ENCODE results near the gene OR2T2. TPM values are rescaled to one million over a fixed set of nuclear protein-coding genes. Genes with fewer than 3 reads are reported as not detected.
"Not testable (repeated sequence)": the region's sequence is repeated elsewhere in the genome, so short reads cannot be mapped to it uniquely, and the experiment has no call there.

OR2T2 gene
- total and polyA plus RNA-seq, 4 donors = not detected

- WGBS = 61% methylated on average over 13 of the region's 13 CpGs
These were observed 36.5 kb downstream of the OR2T2 start for GRCh38 chr1:248481686-248482579.

GRCh38 chr1:248488289-248488688, 42.9 kb downstream of the OR2T2 start, which contains the start of gene OR2T5:
Gene OR2T5, plus strand, starts transcription at chr1:248488589. Its CDS starts 0 bp downstream, at chr1:248488589.
- H3K9me3 ChIP-seq (ENCODE audit: control insufficient read depth in 4 of 4, low read length in 3 of 4); H3K9ac ChIP-seq (ENCODE audit: low read depth in 1 of 2, low read length in 2 of 2); H3K4me1 ChIP-seq (ENCODE audit: control insufficient read depth in 4 of 4, insufficient read depth in 4 of 4, low read length in 3 of 4); H3K27ac ChIP-seq (ENCODE audit: low read depth in 1 of 2, low read length in 2 of 2); H3K4me3 ChIP-seq (ENCODE audit: low read depth in 1 of 3, low read length in 3 of 3); H3K27me3 ChIP-seq (ENCODE audit: control insufficient read depth in 4 of 4, insufficient read depth in 4 of 4, low read length in 3 of 4); DNase-seq (ENCODE audit: low spot score); H3K36me3 ChIP-seq (ENCODE audit: control insufficient read depth in 4 of 4, insufficient read depth in 3 of 4, low read depth in 1 of 4, low read length in 3 of 4): not testable (repeated sequence)
- 75% methylated on average over 5 of the region's 6 CpGs for WGBS

More at GRCh38 chr1:248481686-248482579, 36.5 kb downstream of the OR2T2 start:
- not testable (repeated sequence) for H3K9ac ChIP-seq (ENCODE audit: low read depth in 1 of 2, low read length in 2 of 2); H3K27ac ChIP-seq (ENCODE audit: low read depth in 1 of 2, low read length in 2 of 2); H3K9me3 ChIP-seq (ENCODE audit: control insufficient read depth in 4 of 4, low read length in 3 of 4); H3K4me1 ChIP-seq (ENCODE audit: control insufficient read depth in 4 of 4, insufficient read depth in 4 of 4, low read length in 3 of 4); H3K4me3 ChIP-seq (ENCODE audit: low read depth in 1 of 3, low read length in 3 of 3); H3K27me3 ChIP-seq (ENCODE audit: control insufficient read depth in 4 of 4, insufficient read depth in 4 of 4, low read length in 3 of 4); H3K36me3 ChIP-seq (ENCODE audit: control insufficient read depth in 4 of 4, insufficient read depth in 3 of 4, low read depth in 1 of 4, low read length in 3 of 4); DNase-seq (ENCODE audit: low spot score)

GRCh38 chr1:248496661-248497060, 51.2 kb downstream of the OR2T2 start:
- H3K4me3 ChIP-seq (ENCODE audit: low read depth in 1 of 3, low read length in 3 of 3); H3K4me1 ChIP-seq (ENCODE audit: control insufficient read depth in 4 of 4, insufficient read depth in 4 of 4, low read length in 3 of 4); H3K9me3 ChIP-seq (ENCODE audit: control insufficient read depth in 4 of 4, low read length in 3 of 4); DNase-seq (ENCODE audit: low spot score); H3K27ac ChIP-seq (ENCODE audit: low read depth in 1 of 2, low read length in 2 of 2); H3K9ac ChIP-seq (ENCODE audit: low read depth in 1 of 2, low read length in 2 of 2); H3K36me3 ChIP-seq (ENCODE audit: control insufficient read depth in 4 of 4, insufficient read depth in 3 of 4, low read depth in 1 of 4, low read length in 3 of 4); H3K27me3 ChIP-seq (ENCODE audit: control insufficient read depth in 4 of 4, insufficient read depth in 4 of 4, low read length in 3 of 4): not testable (repeated sequence)
- no CpG with 5 or more reads among the region's 5 CpGs for WGBS

GRCh38 chr1:248500305-248501035, 55.0 kb downstream of the OR2T2 start:
- not testable (repeated sequence) for H3K27me3 ChIP-seq (ENCODE audit: control insufficient read depth in 4 of 4, insufficient read depth in 4 of 4, low read length in 3 of 4); DNase-seq (ENCODE audit: low spot score); H3K9me3 ChIP-seq (ENCODE audit: control insufficient read depth in 4 of 4, low read length in 3 of 4); H3K9ac ChIP-seq (ENCODE audit: low read depth in 1 of 2, low read length in 2 of 2); H3K36me3 ChIP-seq (ENCODE audit: control insufficient read depth in 4 of 4, insufficient read depth in 3 of 4, low read depth in 1 of 4, low read length in 3 of 4); H3K4me1 ChIP-seq (ENCODE audit: control insufficient read depth in 4 of 4, insufficient read depth in 4 of 4, low read length in 3 of 4); H3K27ac ChIP-seq (ENCODE audit: low read depth in 1 of 2, low read length in 2 of 2); H3K4me3 ChIP-seq (ENCODE audit: low read depth in 1 of 3, low read length in 3 of 3)
- 71% methylated on average over 1 of the region's 2 CpGs for WGBS

Other genes with a start within 250 kb of the OR2T2 start
- gene OR2M3, start 248.4 kb upstream of the OR2T2 start, total RNA-seq = not detected
- gene OR2M3, start 248.4 kb upstream of the OR2T2 start, polyA plus RNA-seq = not detected
- not detected for gene OR2M4, start 214.2 kb upstream of the OR2T2 start, total RNA-seq
- not detected for gene OR2M4, start 214.2 kb upstream of the OR2T2 start, polyA plus RNA-seq
- under 1 TPM in 1 of 2 donors, not detected in 1; 0.37 TPM for gene OR2T33, start 167.7 kb upstream of the OR2T2 start, total RNA-seq
- not detected for gene OR2T33, start 167.7 kb upstream of the OR2T2 start, polyA plus RNA-seq
- not detected for gene OR2T12, start 142.2 kb upstream of the OR2T2 start, total RNA-seq
- gene OR2T12, start 142.2 kb upstream of the OR2T2 start, polyA plus RNA-seq = not detected
- gene OR2M7, start 121.1 kb upstream of the OR2T2 start, total RNA-seq = not detected
- gene OR2M7, start 121.1 kb upstream of the OR2T2 start, polyA plus RNA-seq = not detected
- not detected for gene OR14C36, start 96.9 kb upstream of the OR2T2 start, total RNA-seq
- not detected for gene OR14C36, start 96.9 kb upstream of the OR2T2 start, polyA plus RNA-seq
- gene OR2T4, start 84.0 kb upstream of the OR2T2 start, total RNA-seq = not detected
- not detected for gene OR2T4, start 84.0 kb upstream of the OR2T2 start, polyA plus RNA-seq
- gene OR2T6, start 69.9 kb upstream of the OR2T2 start, total RNA-seq = not detected
- not detected for gene OR2T6, start 69.9 kb upstream of the OR2T2 start, polyA plus RNA-seq
- not detected for gene OR2T1, start 42.6 kb upstream of the OR2T2 start, total RNA-seq
- not detected for gene OR2T1, start 42.6 kb upstream of the OR2T2 start, polyA plus RNA-seq
- gene OR2T3, start 27.7 kb downstream of the OR2T2 start, total RNA-seq = not detected
- not detected for gene OR2T3, start 27.7 kb downstream of the OR2T2 start, polyA plus RNA-seq
- not detected for gene OR2T5, start 43.0 kb downstream of the OR2T2 start, total RNA-seq
- not detected for gene OR2T5, start 43.0 kb downstream of the OR2T2 start, polyA plus RNA-seq
- gene OR2G6, start 62.4 kb downstream of the OR2T2 start, total RNA-seq = not detected
- not detected for gene OR2G6, start 62.4 kb downstream of the OR2T2 start, polyA plus RNA-seq
- gene OR2T29, start 117.1 kb downstream of the OR2T2 start, total RNA-seq = not detected
- gene OR2T29, start 117.1 kb downstream of the OR2T2 start, polyA plus RNA-seq = not detected
- gene OR2T34, start 129.1 kb downstream of the OR2T2 start, total RNA-seq = not detected
- not detected for gene OR2T34, start 129.1 kb downstream of the OR2T2 start, polyA plus RNA-seq
- not detected for gene OR2T10, start 152.1 kb downstream of the OR2T2 start, total RNA-seq
- gene OR2T10, start 152.1 kb downstream of the OR2T2 start, polyA plus RNA-seq = not detected
- not detected for gene OR2T11, start 189.5 kb downstream of the OR2T2 start, total RNA-seq
- gene OR2T11, start 189.5 kb downstream of the OR2T2 start, polyA plus RNA-seq = not detected
- gene OR2T35, start 199.6 kb downstream of the OR2T2 start, total RNA-seq = not detected
- gene OR2T35, start 199.6 kb downstream of the OR2T2 start, polyA plus RNA-seq = not detected
- not detected for gene OR2T27, start 209.9 kb downstream of the OR2T2 start, total RNA-seq
- gene OR2T27, start 209.9 kb downstream of the OR2T2 start, polyA plus RNA-seq = not detected

All from liver (tissue), 9 donors.